ENCODE data around the gene SPATC1L.

The SPATC1L gene

DNA sequence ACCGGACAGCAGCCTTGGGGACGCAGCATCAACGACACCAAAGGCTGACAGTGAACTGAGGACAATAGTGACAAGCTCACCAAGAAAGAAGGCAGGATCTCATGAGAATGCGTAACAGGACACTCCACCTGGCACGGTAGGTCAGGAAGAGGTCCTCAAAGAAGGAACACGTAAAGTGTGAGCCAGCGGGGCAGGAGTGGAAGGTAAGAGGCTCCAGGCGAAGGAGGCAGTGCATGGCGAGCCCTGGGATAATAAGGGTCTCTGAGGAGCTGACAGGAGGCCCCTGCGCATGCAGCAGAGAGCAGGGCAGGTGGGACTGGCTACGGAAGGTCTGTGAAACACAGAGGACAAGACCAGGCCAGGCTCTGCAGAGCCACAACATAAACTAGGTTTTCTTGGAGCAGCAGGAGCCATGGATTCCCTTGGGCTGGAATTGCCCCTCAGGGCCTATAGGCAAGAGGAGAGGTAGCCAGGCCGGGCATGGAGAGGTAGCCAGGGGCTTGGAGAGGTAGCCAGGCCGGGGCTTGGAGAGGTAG, 36.1 kb upstream of the SPATC1L start:
- DNase-seq (ENCODE audit: low read depth), result no peak
- no peak for TF ChIP-seq CTCF (IDR thresholded peaks at IDR 0.05; ENCODE audit: low read depth, low read length, missing control alignments)
- no peak overlapping the region for H3K4me3 ChIP-seq (ENCODE audit: low read depth, low read length)
- in situ Hi-C loops (cut with HindIII; ENCODE audit: low sequenced_read_pairs), result no loop called here

- H3K4me3 ChIP-seq (ENCODE audit: low read depth, low read length), result no peak overlapping the region
- in situ Hi-C loops (cut with HindIII; ENCODE audit: low sequenced_read_pairs), result no loop called here
- TF ChIP-seq CTCF (IDR thresholded peaks at IDR 0.05; ENCODE audit: low read depth, low read length, missing control alignments), result no peak
- no peak for DNase-seq (ENCODE audit: low read depth)
Measured at GRCh38 chr21:46219591-46220239, 35.5 kb upstream of the SPATC1L start.

DNA sequence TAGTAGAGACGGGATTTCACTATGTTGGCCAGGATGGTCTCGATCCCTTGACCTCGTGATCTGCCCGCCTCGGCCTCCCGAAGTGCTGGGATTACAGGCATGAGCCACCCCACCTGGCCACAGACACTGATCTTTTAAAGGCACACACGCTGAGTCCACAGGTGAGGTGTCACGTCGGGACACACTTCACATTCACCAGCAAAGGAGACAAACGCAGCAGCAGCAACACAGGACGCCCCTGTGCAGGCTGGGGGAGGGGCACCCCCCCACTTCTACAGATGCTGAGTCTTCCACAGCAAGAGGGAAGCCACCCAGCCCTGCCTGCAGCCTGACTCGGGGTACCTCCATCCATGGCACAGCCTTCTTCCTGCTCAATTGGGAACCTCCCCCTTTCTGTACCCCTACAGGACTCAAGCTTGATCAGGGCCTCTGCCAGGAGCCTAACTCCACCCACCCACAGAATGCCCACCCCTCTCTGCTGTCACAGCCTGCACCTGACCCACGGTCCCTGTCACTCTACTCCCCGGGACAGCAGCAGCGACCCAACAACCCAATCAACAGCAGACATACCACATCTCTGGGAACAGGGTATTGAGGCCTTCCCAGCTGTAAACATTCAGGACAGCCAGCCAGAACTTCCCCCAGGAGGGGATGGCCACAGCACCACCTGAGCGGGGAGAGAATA, 34.8 kb upstream of the SPATC1L start:
- in situ Hi-C loops (cut with HindIII; ENCODE audit: low sequenced_read_pairs), result no loop called here
- H3K4me3 ChIP-seq (ENCODE audit: low read depth, low read length), result no peak overlapping the region

GRCh38 chr21:46217511-46218196, 33.4 kb upstream of the SPATC1L start:
- no peak for TF ChIP-seq CTCF (IDR thresholded peaks at IDR 0.05; ENCODE audit: low read depth, low read length, missing control alignments)
- in situ Hi-C loops (cut with HindIII; ENCODE audit: low sequenced_read_pairs), result no loop called here
- no peak for DNase-seq (ENCODE audit: low read depth)
- no peak overlapping the region for H3K4me3 ChIP-seq (ENCODE audit: low read depth, low read length)

More for the DNA sequence above, 34.8 kb upstream of the SPATC1L start:
- no peak for DNase-seq (ENCODE audit: low read depth)
- TF ChIP-seq CTCF (IDR thresholded peaks at IDR 0.05; ENCODE audit: low read depth, low read length, missing control alignments), result no peak

GRCh38 chr21:46216132-46216747, 32.0 kb upstream of the SPATC1L start:
- in situ Hi-C loops (cut with HindIII; ENCODE audit: low sequenced_read_pairs), result no loop called here
- no peak for DNase-seq (ENCODE audit: low read depth)
- no peak overlapping the region for H3K4me3 ChIP-seq (ENCODE audit: low read depth, low read length)
- TF ChIP-seq CTCF (IDR thresholded peaks at IDR 0.05; ENCODE audit: low read depth, low read length, missing control alignments), result no peak

DNA sequence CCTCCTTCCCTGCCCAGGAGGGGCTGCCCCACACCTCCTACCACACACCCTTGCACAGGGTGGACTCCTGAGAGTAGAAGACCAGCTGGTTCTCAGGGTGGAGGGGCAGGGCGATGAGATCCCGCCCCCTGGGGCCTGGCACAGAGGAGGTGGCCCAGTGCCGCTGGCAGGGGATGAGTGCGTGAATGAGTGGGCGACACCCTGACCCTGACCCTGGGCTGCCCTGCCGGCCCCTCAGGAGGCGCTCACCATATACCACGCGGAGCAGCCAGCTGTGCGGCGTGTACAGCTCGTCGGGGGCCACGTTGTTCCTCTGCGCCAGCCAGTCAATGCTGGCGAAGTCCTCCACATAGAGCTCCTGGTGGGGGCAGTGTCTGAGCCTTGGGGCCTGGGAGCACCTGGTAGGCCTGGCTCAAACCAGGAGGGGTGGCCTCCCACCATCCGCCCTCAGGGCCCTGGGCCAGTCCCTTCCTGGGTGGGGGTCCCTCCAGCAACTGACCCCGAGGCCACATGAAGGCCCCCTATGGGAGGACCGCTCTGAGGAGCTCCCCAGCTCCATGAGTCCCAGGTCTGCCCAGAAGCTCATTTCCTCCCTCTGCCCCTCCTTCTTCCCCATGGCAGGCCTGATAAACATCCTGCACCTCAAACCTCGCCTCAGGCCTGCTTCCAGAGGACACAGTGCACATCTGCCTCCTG, 31.3 kb upstream of the SPATC1L start:
- no peak for DNase-seq (ENCODE audit: low read depth)
- H3K4me3 ChIP-seq (ENCODE audit: low read depth, low read length), result no peak overlapping the region
- TF ChIP-seq CTCF (IDR thresholded peaks at IDR 0.05; ENCODE audit: low read depth, low read length, missing control alignments), result no peak
- in situ Hi-C loops (cut with HindIII; ENCODE audit: low sequenced_read_pairs), result no loop called here

All from astrocyte of the cerebellum (primary cell).